Raji (cell line): Measurements from ENCODE around the gene UBE2E3.

ENCODE experiments used
- POLR2A ChIP-seq: IDR thresholded peaks from 2 replicates; pipeline ENCODE4 v1.6.1; 2011; ENCODE audit warnings: low read depth, low read length, control low read depth; ENCODE audit not compliant: insufficient read depth

Gene UBE2E3

DNA sequence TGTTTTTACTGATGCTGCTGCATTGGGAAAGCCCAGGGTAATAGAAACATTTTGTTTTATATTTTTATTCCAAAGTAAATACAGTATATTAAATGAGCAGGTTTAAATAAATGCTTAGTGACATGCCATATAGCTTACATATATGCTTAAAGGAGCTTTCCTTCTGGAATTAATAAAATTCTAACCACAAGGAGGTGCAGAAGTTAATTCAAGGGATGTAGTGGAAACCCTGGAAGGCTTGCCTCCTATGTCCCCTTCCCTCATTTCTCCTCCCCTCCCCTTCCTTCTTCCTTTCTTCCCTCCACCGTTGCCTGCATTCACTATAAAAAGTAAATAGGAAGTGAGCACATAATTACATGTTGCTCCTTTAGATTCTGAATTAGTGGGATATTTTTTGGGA, 96.3 kb downstream of the UBE2E3 start:
- TF ChIP-seq POLR2A: no peak

DNA sequence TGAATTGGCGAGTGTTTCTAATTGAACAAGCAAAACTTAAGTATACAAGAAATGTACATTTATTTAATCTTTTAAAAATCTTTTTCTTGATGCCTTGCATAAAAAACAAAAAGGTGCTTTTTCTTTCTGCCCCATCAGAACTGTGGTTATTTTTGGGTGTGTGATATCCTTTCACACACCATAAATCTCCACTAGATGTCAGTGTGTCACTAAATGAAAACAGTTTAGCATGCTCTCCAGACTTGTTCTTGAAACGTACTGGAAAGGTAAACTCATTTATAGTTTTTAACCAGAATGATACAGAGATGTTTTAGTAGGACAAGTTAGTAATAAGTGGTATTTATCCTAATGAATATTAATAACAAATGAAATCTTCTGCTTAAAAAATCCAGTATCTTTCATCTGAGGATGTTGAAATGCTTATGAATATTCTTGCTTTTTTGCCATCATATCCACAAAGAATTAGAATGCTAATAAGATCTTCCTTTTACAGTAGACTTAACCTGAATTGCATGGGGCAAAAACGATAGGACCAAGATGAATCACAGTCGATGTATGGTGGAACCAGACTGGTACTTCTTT, 96.8 kb downstream of the UBE2E3 start:
- TF ChIP-seq POLR2A: no peak

DNA sequence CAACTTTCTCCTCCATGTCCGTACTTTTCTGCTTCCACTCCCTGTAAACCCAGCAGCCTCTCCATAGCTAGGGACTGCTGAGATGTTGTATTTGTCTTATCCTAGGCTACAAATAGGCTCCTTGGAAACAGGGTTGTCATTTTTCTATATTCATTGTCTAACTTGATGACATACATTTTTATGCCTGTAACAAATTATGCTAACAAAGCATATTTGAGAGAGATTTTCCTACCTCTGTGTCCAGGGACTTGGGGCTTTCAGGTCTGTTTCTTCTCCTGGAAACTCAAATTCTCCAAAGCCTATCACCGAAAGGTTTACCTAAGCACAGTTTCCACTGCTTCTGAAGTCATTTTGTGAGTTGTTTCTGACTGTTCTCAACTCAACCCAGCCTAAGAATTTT, 102.7 kb downstream of the UBE2E3 start:
- TF ChIP-seq POLR2A: no peak

- TF ChIP-seq POLR2A: no peak
Observed at GRCh38 chr2:181085734-181086133, 105.3 kb downstream of the UBE2E3 start.

GRCh38 chr2:181095486-181095885, 115.1 kb downstream of the UBE2E3 start:
- TF ChIP-seq POLR2A: no peak

DNA sequence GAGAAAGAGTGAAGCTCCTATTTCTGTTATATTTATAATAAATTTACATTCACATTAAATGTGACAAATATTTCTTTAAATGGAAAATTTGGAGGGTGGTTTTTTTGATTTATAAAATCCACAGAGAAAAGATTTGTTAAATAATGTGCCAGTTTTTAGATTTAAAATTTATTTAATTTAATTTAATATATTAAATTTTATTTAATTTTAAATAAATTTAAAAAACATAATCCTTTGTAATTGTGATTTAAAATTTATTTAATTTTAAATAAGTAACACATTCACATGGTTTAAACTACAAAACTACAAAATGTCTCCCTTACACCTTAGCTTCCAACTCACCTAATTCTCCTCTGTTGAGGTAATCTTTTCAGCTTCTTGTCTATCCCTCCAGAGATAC, 123.3 kb downstream of the UBE2E3 start:
- no peak for TF ChIP-seq POLR2A

- no peak for TF ChIP-seq POLR2A
Observed at GRCh38 chr2:181104512-181105115, 124.2 kb downstream of the UBE2E3 start.

DNA sequence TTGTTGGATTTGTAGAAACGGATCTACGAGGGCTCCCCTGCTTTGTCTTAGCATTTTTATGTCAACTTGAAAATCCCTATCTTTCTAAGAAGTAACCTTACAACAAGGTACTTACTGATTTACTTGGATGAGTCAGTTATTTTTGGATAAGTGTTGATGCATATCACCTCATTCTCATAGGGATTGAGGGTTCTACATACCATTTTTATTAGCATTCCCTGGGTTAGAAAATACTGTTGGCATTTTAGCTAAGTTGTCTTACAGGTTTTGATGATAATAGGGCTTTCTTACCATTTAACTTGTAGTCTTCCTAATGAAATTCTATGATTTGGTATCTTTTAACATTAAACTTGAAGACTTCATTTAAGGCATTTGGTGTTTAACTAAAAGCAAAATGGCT, 125.2 kb downstream of the UBE2E3 start:
- no peak for TF ChIP-seq POLR2A

DNA sequence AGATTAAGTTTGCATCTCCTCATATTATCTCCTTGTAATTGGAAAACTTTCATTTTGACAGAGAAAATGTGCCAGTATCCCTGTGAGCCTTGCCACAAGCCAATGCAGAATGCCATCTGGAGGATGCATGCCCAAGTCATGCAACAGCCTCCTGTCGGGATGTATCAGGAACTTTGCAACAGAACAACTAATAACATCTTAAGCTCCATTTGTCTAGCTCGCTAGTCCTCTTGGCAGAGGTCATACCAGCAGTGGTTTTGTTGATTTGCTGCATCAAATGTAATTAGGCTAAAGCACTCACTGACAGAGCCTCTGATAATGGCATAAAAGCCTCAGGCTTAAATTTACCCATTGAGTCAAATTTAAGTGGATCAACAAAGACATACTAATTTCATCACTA, 125.8 kb downstream of the UBE2E3 start:
- no peak for TF ChIP-seq POLR2A

DNA sequence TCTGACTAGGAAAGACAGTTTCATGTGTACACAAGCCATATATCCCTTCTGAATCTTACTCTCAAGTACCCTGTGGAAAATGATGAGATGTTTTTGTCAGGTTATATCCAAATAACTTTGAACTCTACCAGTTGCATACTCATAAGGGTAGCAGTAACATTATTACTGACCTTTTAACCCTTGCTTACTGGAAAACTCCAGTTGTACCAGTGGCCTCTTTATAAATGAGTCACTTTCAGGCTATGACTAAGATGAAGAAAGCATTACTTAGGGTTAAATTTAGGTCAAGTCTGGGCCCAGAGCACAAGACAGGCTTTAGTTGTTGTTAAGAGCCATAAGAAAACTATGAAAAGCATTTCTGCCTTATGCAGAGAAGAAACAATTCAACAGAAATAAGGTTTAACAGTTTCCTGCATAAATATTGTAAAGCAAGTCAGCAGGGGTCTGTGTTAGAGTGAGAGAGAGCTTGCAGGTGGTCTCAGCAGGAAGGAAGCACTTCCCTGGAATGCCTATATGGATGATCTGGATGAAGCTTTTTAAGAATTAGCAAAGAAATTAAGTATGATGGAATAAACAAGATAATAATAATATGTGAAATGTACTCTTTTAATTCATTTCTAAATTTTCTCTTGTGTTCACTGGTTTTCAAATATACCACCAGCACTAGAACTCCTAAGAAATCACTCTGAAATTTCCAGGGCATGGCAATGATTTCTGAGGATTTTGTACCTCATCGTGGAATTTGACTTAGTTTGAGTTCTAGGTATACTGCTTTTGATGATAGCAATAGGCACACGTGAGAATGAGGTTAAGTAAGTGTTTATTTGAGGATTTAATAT, 126.6 kb downstream of the UBE2E3 start:
- TF ChIP-seq POLR2A: no peak

- TF ChIP-seq POLR2A: no peak
Observed at GRCh38 chr2:181107628-181107945, 127.2 kb downstream of the UBE2E3 start.

GRCh38 chr2:181111059-181111458, 130.7 kb downstream of the UBE2E3 start:
- no peak for TF ChIP-seq POLR2A

- no peak for TF ChIP-seq POLR2A
Observed at GRCh38 chr2:181112916-181113315, 132.5 kb downstream of the UBE2E3 start.
